Measurements from ENCODE around the gene ING2.

Gene ING2

GRCh38 chr4:183499389-183499788, 5.5 kb upstream of the ING2 start:
- no peak for DNase-seq (ENCODE audit: low read depth, low spot score)

- DNase-seq (ENCODE audit: low read depth, low spot score) = no peak
Observed at GRCh38 chr4:183499801-183500200, 5.1 kb upstream of the ING2 start.

GRCh38 chr4:183503497-183504063, 1.3 kb upstream of the ING2 start:
- DNase-seq (ENCODE audit: low read depth, low spot score) = no peak

GRCh38 chr4:183504064-183504929, 561 bp upstream of the ING2 start:
- DNase-seq (ENCODE audit: low read depth, low spot score) = peak; percentile 94

- DNase-seq (ENCODE audit: low read depth, low spot score) = peak; percentile 67
Observed at GRCh38 chr4:183505611-183506388, 942 bp downstream of the ING2 start.

- DNase-seq (ENCODE audit: low read depth, low spot score) = no peak
Observed at GRCh38 chr4:183506389-183506735, 1.5 kb downstream of the ING2 start.

- DNase-seq (ENCODE audit: low read depth, low spot score) = no peak
Observed at GRCh38 chr4:183507925-183508696, 3.3 kb downstream of the ING2 start.

GRCh38 chr4:183508697-183509335, 4.0 kb downstream of the ING2 start:
- no peak for DNase-seq (ENCODE audit: low read depth, low spot score)

- no peak for DNase-seq (ENCODE audit: low read depth, low spot score)
Observed at GRCh38 chr4:183515411-183515810, 10.6 kb downstream of the ING2 start.

- DNase-seq (ENCODE audit: low read depth, low spot score) = no peak
Observed at GRCh38 chr4:183517194-183517593, 12.3 kb downstream of the ING2 start.

GRCh38 chr4:183517781-183518180, 12.9 kb downstream of the ING2 start:
- no peak for DNase-seq (ENCODE audit: low read depth, low spot score)

- DNase-seq (ENCODE audit: low read depth, low spot score) = no peak
Observed at GRCh38 chr4:183522821-183523220, 18.0 kb downstream of the ING2 start.

GRCh38 chr4:183527326-183527725, 22.5 kb downstream of the ING2 start:
- no peak for DNase-seq (ENCODE audit: low read depth, low spot score)

- DNase-seq (ENCODE audit: low read depth, low spot score) = no peak
Observed at GRCh38 chr4:183532821-183533220, 28.0 kb downstream of the ING2 start.

- DNase-seq (ENCODE audit: low read depth, low spot score) = no peak
Observed at GRCh38 chr4:183533698-183534097, 28.8 kb downstream of the ING2 start.

- DNase-seq (ENCODE audit: low read depth, low spot score) = no peak
Observed at GRCh38 chr4:183540410-183541009, 35.7 kb downstream of the ING2 start.

GRCh38 chr4:183541010-183541751, 36.3 kb downstream of the ING2 start:
- peak; percentile 13 for DNase-seq (ENCODE audit: low read depth, low spot score)

GRCh38 chr4:183541752-183542040, 36.8 kb downstream of the ING2 start:
- no peak for DNase-seq (ENCODE audit: low read depth, low spot score)

- no peak for DNase-seq (ENCODE audit: low read depth, low spot score)
Observed at GRCh38 chr4:183543435-183543834, 38.6 kb downstream of the ING2 start.

GRCh38 chr4:183544109-183544508, 39.3 kb downstream of the ING2 start:
- DNase-seq (ENCODE audit: low read depth, low spot score) = no peak
